Measurements from ENCODE around the gene TMPRSS2.

The TMPRSS2 gene

GRCh38 chr21:41507521-41508414, at the start of gene TMPRSS2:
TMPRSS2 (minus strand) TSS chr21:41508158; CDS start chr21:41498133, 10,025 bp downstream.
- no peak for FAIRE-seq
- DNase-seq (ENCODE audit: insufficient read length, low spot score) = no peak

GRCh38 chr21:41555057-41555456, 47.1 kb upstream of the TMPRSS2 start:
- no peak for TF ChIP-seq POLR2A (IDR thresholded peaks at IDR 0.05; ENCODE audit: low read depth, low read length)
- DNase-seq (ENCODE audit: insufficient read length, low spot score) = no peak
- FAIRE-seq = no peak

More at GRCh38 chr21:41507521-41508414, at the start of gene TMPRSS2:
- TF ChIP-seq POLR2A (IDR thresholded peaks at IDR 0.05; ENCODE audit: low read depth, low read length) = no peak

GRCh38 chr21:41552254-41552653, 44.3 kb upstream of the TMPRSS2 start:
- TF ChIP-seq POLR2A (IDR thresholded peaks at IDR 0.05; ENCODE audit: low read depth, low read length) = no peak
- DNase-seq (ENCODE audit: insufficient read length, low spot score) (no peak), FAIRE-seq (no peak)

GRCh38 chr21:41548781-41549180, 40.8 kb upstream of the TMPRSS2 start:
- TF ChIP-seq POLR2A (IDR thresholded peaks at IDR 0.05; ENCODE audit: low read depth, low read length) = no peak
- FAIRE-seq (no peak), DNase-seq (ENCODE audit: insufficient read length, low spot score) (no peak)

GRCh38 chr21:41547111-41547510, 39.2 kb upstream of the TMPRSS2 start:
- no peak for FAIRE-seq
- no peak for TF ChIP-seq POLR2A (IDR thresholded peaks at IDR 0.05; ENCODE audit: low read depth, low read length)
- no peak for DNase-seq (ENCODE audit: insufficient read length, low spot score)

GRCh38 chr21:41545500-41546359, 37.8 kb upstream of the TMPRSS2 start:
- no peak for TF ChIP-seq POLR2A (IDR thresholded peaks at IDR 0.05; ENCODE audit: low read depth, low read length)
- DNase-seq (ENCODE audit: insufficient read length, low spot score) (no peak), FAIRE-seq (no peak)

GRCh38 chr21:41542727-41543126, 34.8 kb upstream of the TMPRSS2 start:
- FAIRE-seq (no peak), DNase-seq (ENCODE audit: insufficient read length, low spot score) (no peak)
- no peak for TF ChIP-seq POLR2A (IDR thresholded peaks at IDR 0.05; ENCODE audit: low read depth, low read length)

GRCh38 chr21:41537356-41537755, 29.4 kb upstream of the TMPRSS2 start:
- no peak for DNase-seq (ENCODE audit: insufficient read length, low spot score)
- TF ChIP-seq POLR2A (IDR thresholded peaks at IDR 0.05; ENCODE audit: low read depth, low read length) = no peak
- no peak for FAIRE-seq

GRCh38 chr21:41536827-41537103, 28.8 kb upstream of the TMPRSS2 start:
- DNase-seq (ENCODE audit: insufficient read length, low spot score) = no peak
- TF ChIP-seq POLR2A (IDR thresholded peaks at IDR 0.05; ENCODE audit: low read depth, low read length) = no peak
- no peak for FAIRE-seq

GRCh38 chr21:41536076-41536826, 28.3 kb upstream of the TMPRSS2 start:
- FAIRE-seq (no peak), DNase-seq (ENCODE audit: insufficient read length, low spot score) (no peak)
- TF ChIP-seq POLR2A (IDR thresholded peaks at IDR 0.05; ENCODE audit: low read depth, low read length) = no peak

- no peak for TF ChIP-seq POLR2A (IDR thresholded peaks at IDR 0.05; ENCODE audit: low read depth, low read length)
- no peak for FAIRE-seq
- DNase-seq (ENCODE audit: insufficient read length, low spot score) = no peak
Observed at GRCh38 chr21:41530366-41530765, 22.4 kb upstream of the TMPRSS2 start.

GRCh38 chr21:41529769-41530168, 21.8 kb upstream of the TMPRSS2 start:
- TF ChIP-seq POLR2A (IDR thresholded peaks at IDR 0.05; ENCODE audit: low read depth, low read length) = no peak
- DNase-seq (ENCODE audit: insufficient read length, low spot score) (no peak), FAIRE-seq (no peak)

GRCh38 chr21:41526478-41527087, 18.6 kb upstream of the TMPRSS2 start:
- DNase-seq (ENCODE audit: insufficient read length, low spot score) (no peak), FAIRE-seq (no peak)
- TF ChIP-seq POLR2A (IDR thresholded peaks at IDR 0.05; ENCODE audit: low read depth, low read length) = no peak

Measured in H54 (cell line).